GM21390 (cell line): ENCODE measurements around the gene UMODL1.

Experiments used
- ATAC-seq: cut with Tn5 transposase; IDR thresholded peaks from one replicate; pipeline ENCODE4 v1.9.1; 2021; ENCODE audit not compliant: unreplicated experiment

Gene UMODL1

GRCh38 chr21:42071146-42071737 lies at the start of gene UMODL1:
UMODL1 (plus strand) TSS chr21:42071317; CDS start chr21:42071317, 0 bp downstream.
- no peak for ATAC-seq

- ATAC-seq = no peak
Measured at GRCh38 chr21:42021371-42022090, 49.6 kb upstream of the UMODL1 start.

GRCh38 chr21:42022091-42022430 lies 49.1 kb upstream of the UMODL1 start:
- no peak for ATAC-seq

GRCh38 chr21:42022906-42023305 lies 48.2 kb upstream of the UMODL1 start:
- ATAC-seq = no peak

- no peak for ATAC-seq
Measured at GRCh38 chr21:42025376-42026081, 45.6 kb upstream of the UMODL1 start.

- ATAC-seq = no peak
Measured at GRCh38 chr21:42026082-42026435, 45.1 kb upstream of the UMODL1 start.

GRCh38 chr21:42027085-42027821 lies 43.9 kb upstream of the UMODL1 start:
- no peak for ATAC-seq

- no peak for ATAC-seq
Measured at GRCh38 chr21:42027822-42028765, 43.0 kb upstream of the UMODL1 start.

GRCh38 chr21:42028766-42029425 lies 42.2 kb upstream of the UMODL1 start:
- no peak for ATAC-seq

- no peak for ATAC-seq
Measured at GRCh38 chr21:42030311-42030710, 40.8 kb upstream of the UMODL1 start.

GRCh38 chr21:42031241-42031640 lies 39.9 kb upstream of the UMODL1 start:
- ATAC-seq = no peak

GRCh38 chr21:42031816-42032215 lies 39.3 kb upstream of the UMODL1 start:
- ATAC-seq = no peak

- ATAC-seq = no peak
Measured at GRCh38 chr21:42032266-42032665, 38.9 kb upstream of the UMODL1 start.

GRCh38 chr21:42032968-42033367 lies 38.1 kb upstream of the UMODL1 start:
- no peak for ATAC-seq

- ATAC-seq = no peak
Measured at GRCh38 chr21:42036313-42036712, 34.8 kb upstream of the UMODL1 start.

GRCh38 chr21:42037516-42037915 lies 33.6 kb upstream of the UMODL1 start:
- no peak for ATAC-seq

GRCh38 chr21:42037943-42038342 lies 33.2 kb upstream of the UMODL1 start:
- ATAC-seq = no peak

- no peak for ATAC-seq
Measured at GRCh38 chr21:42038393-42038792, 32.7 kb upstream of the UMODL1 start.

- no peak for ATAC-seq
Measured at GRCh38 chr21:42038826-42039425, 32.2 kb upstream of the UMODL1 start.

GRCh38 chr21:42039470-42039901 lies 31.6 kb upstream of the UMODL1 start:
- no peak for ATAC-seq
